CD4-positive, alpha-beta memory T cell (primary cell): ENCODE measurements around the gene POU2F3. TPM values are rescaled to one million over a fixed set of nuclear protein-coding genes. Genes with fewer than 3 reads are reported as not detected.
A peak's percentile ranks its signal among the peaks of the same experiment; 100 is the strongest.

ENCODE experiments used
- CTCF ChIA-PET: fragments of 350-600 bp; sonication (Branson Sonifier 250); formaldehyde crosslinking; loops from one replicate; lab custom pipeline; 2021; ENCODE audit warnings: inconsistent platforms; ENCODE audit not compliant: partially characterized antibody; lab: Charles Lee
- POLR2A ChIA-PET: fragments of 350-600 bp; sonication (Branson Sonifier 250); formaldehyde crosslinking; loops from one replicate; lab custom pipeline; 2021; ENCODE audit not compliant: partially characterized antibody; lab: Charles Lee
- DNase-seq, 5 donors: peaks; one replicate each; pipeline versions ENCODE4 v3.0.0 to v3.0.0-alpha.2; 2020 to 2022; ENCODE audit warnings: mixed read lengths in 1 of 5
- H3K27ac ChIP-seq: one replicate; pipeline ENCODE4 v1.7.0; 2013; ENCODE audit warnings: low read depth, low read length
- H3K27me3 ChIP-seq: 2 replicates; pipeline ENCODE4 v1.7.0; 2013; ENCODE audit warnings: mild to moderate bottlenecking, low read length, moderate library complexity; ENCODE audit not compliant: insufficient read depth
- H3K36me3 ChIP-seq: 2 replicates; pipeline ENCODE4 v1.7.0; 2013; ENCODE audit warnings: mild to moderate bottlenecking, low read length, moderate library complexity; ENCODE audit not compliant: insufficient read depth
- H3K4me1 ChIP-seq: 2 replicates; pipeline ENCODE4 v1.7.0; 2013; ENCODE audit warnings: mild to moderate bottlenecking, low read length, moderate library complexity; ENCODE audit not compliant: insufficient read depth
- H3K4me3 ChIP-seq, 2 donors: one replicate each; pipeline ENCODE4 v1.7.0; 2013; ENCODE audit warnings: low read length in 2 of 2, mild to moderate bottlenecking in 1 of 2
- H3K9me3 ChIP-seq, 2 donors: one replicate each; pipeline ENCODE4 v1.7.0; 2013; ENCODE audit warnings: low read length in 2 of 2, control low read depth in 1 of 2; ENCODE audit not compliant: control insufficient read depth in 1 of 2
- H3K27ac Mint-ChIP-seq, 7 donors: one replicate each; pipeline ENCODE4 v1.8.0; 2020 to 2021; ENCODE audit warnings: mixed read lengths in 7 of 7, mild to moderate bottlenecking in 6 of 7, inconsistent platforms in 3 of 7, moderate library complexity in 3 of 7
- H3K27me3 Mint-ChIP-seq, 2 donors: one replicate each; pipeline ENCODE4 v1.8.0; 2020 to 2021; ENCODE audit warnings: mixed read lengths in 2 of 2
- H3K36me3 Mint-ChIP-seq, 2 donors: one replicate each; pipeline ENCODE4 v1.8.0; 2020 to 2021; ENCODE audit warnings: mixed read lengths in 2 of 2, inconsistent platforms in 1 of 2, mild to moderate bottlenecking in 1 of 2
- H3K4me1 Mint-ChIP-seq, 4 donors: one replicate each; pipeline ENCODE4 v1.8.0; 2020 to 2021; ENCODE audit warnings: mixed read lengths in 4 of 4, mild to moderate bottlenecking in 1 of 4
- H3K4me3 Mint-ChIP-seq, 8 donors: one replicate each; pipeline ENCODE4 v1.8.0; 2020 to 2021; ENCODE audit warnings: mixed read lengths in 8 of 8, mild to moderate bottlenecking in 7 of 8, moderate library complexity in 6 of 8, inconsistent platforms in 3 of 8
- H3K9me3 Mint-ChIP-seq, 8 donors: one replicate each; pipeline ENCODE4 v1.8.0; 2020 to 2021; ENCODE audit warnings: mixed read lengths in 8 of 8, mild to moderate bottlenecking in 5 of 8, inconsistent platforms in 3 of 8, moderate library complexity in 1 of 8
- intact Hi-C: fragments of 100-400 bp; cut with micrococcal nuclease; formaldehyde crosslinking; loops from one replicate; pipeline ENCODE4 v1.15.1; 2023
- polyA plus RNA-seq, 2 donors: library from polyadenylated mRNA; unstranded; fragments of 300-500 nt; fragmentation: Illumina TruSeq; gene quantifications; one replicate each; pipeline ENCODE4 v1.2.3, GENCODE V29; 2021
- total RNA-seq, 2 experiments: library from RNA; stranded (reverse); gene quantifications; one replicate each; pipeline ENCODE4 v1.2.3, GENCODE V29; 2021

Gene POU2F3
- total and polyA plus RNA-seq, 4 experiments from 2014 or later, result not detected

- no peaks in the 10 kb centered on the region for H3K36me3 ChIP-seq
- Mint-ChIP-seq H3K4me3 (no peak overlapping the region), H3K27ac (peak overlapping the region in 1 of 7 donors; percentile 13), H3K4me1 (peaks cover 0 to 3% (median under 1%) of the 10 kb centered on the region in 4 donors), H3K9me3 (peaks cover 0 to 3% (median 0%) of the 10 kb centered on the region in 8 donors), H3K27me3 (peaks cover 2 to 20% of the 10 kb centered on the region in 2 donors), H3K36me3 (no peaks in the 10 kb centered on the region)
- ChIA-PET POLR2A (no interaction called here), CTCF (no interaction called here)
- H3K4me1 ChIP-seq, result no peaks in the 10 kb centered on the region
- no peaks in the 10 kb centered on the region for H3K9me3 ChIP-seq
- H3K4me3 ChIP-seq, result no peak overlapping the region
- H3K27me3 ChIP-seq, result no peaks in the 10 kb centered on the region
- H3K27ac ChIP-seq, result no peak overlapping the region
- DNase-seq, result no peak
- intact Hi-C loops, result no loop called here
Observed at GRCh38 chr11:120221115-120221752, 18.7 kb upstream of the POU2F3 start.

- Mint-ChIP-seq H3K27me3 (peaks cover 2 to 21% of the 10 kb centered on the region in 2 donors), H3K27ac (no peak overlapping the region), H3K9me3 (peaks cover 0 to 3% (median 0%) of the 10 kb centered on the region in 8 donors), H3K4me3 (no peak overlapping the region), H3K4me1 (peaks cover 0 to 2% (median 0%) of the 10 kb centered on the region in 4 donors), H3K36me3 (no peaks in the 10 kb centered on the region)
- intact Hi-C loops, result no loop called here
- Histone ChIP-seq H3K9me3 (no peaks in the 10 kb centered on the region), H3K4me3 (no peak overlapping the region), H3K4me1 (no peaks in the 10 kb centered on the region), H3K27ac (no peak overlapping the region), H3K36me3 (no peaks in the 10 kb centered on the region), H3K27me3 (no peaks in the 10 kb centered on the region)
- no peak for DNase-seq
- ChIA-PET POLR2A (no interaction called here), CTCF (no interaction called here)
Observed at GRCh38 chr11:120222916-120223315, 17.0 kb upstream of the POU2F3 start.

- no peak overlapping the region for H3K4me3 Mint-ChIP-seq
- ChIA-PET POLR2A (no interaction called here), CTCF (no interaction called here)
- no peak for DNase-seq
- H3K36me3 Mint-ChIP-seq, result no peaks in the 10 kb centered on the region
- no peaks in the 10 kb centered on the region for H3K36me3 ChIP-seq
- intact Hi-C loops, result no loop called here
- H3K27ac ChIP-seq, result no peak overlapping the region
- H3K4me3 ChIP-seq, result no peak overlapping the region
- H3K4me1 ChIP-seq, result no peaks in the 10 kb centered on the region
- peak overlapping the region in 1 of 7 donors; percentile 43 for H3K27ac Mint-ChIP-seq
- no peaks in the 10 kb centered on the region for H3K27me3 ChIP-seq
- H3K9me3 ChIP-seq, result no peaks in the 10 kb centered on the region
- H3K9me3 Mint-ChIP-seq, result peaks cover 0 to 3% (median 0%) of the 10 kb centered on the region in 8 donors
- peaks cover 0 to 2% (median 0%) of the 10 kb centered on the region in 4 donors for H3K4me1 Mint-ChIP-seq
- H3K27me3 Mint-ChIP-seq, result peaks cover under 1 to 21% of the 10 kb centered on the region in 2 donors
Observed at GRCh38 chr11:120223793-120224192, 16.1 kb upstream of the POU2F3 start.

GRCh38 chr11:120224361-120224760, 15.6 kb upstream of the POU2F3 start:
- Histone ChIP-seq H3K36me3 (no peaks in the 10 kb centered on the region), H3K27ac (no peak overlapping the region), H3K9me3 (no peaks in the 10 kb centered on the region), H3K27me3 (no peaks in the 10 kb centered on the region), H3K4me3 (no peak overlapping the region), H3K4me1 (no peaks in the 10 kb centered on the region)
- POLR2A ChIA-PET, result no interaction called here
- H3K27ac Mint-ChIP-seq, result no peak overlapping the region
- intact Hi-C loops, result no loop called here
- peaks cover 0 to 3% (median 0%) of the 10 kb centered on the region in 8 donors for H3K9me3 Mint-ChIP-seq
- H3K4me1 Mint-ChIP-seq, result peaks cover 0 to 2% (median 0%) of the 10 kb centered on the region in 4 donors
- H3K36me3 Mint-ChIP-seq, result no peaks in the 10 kb centered on the region
- CTCF ChIA-PET, result no interaction called here
- DNase-seq, result no peak
- H3K4me3 Mint-ChIP-seq, result no peak overlapping the region
- H3K27me3 Mint-ChIP-seq, result peaks cover 0 to 20% of the 10 kb centered on the region in 2 donors

GRCh38 chr11:120224972-120225909, 14.7 kb upstream of the POU2F3 start:
- Mint-ChIP-seq H3K4me1 (peaks cover 0 to 2% (median 0%) of the 10 kb centered on the region in 4 donors), H3K4me3 (no peak overlapping the region), H3K27ac (peak overlapping the region in 1 of 7 donors; percentile 12), H3K9me3 (peaks cover 0 to 3% (median 0%) of the 10 kb centered on the region in 8 donors), H3K27me3 (peaks cover 0 to 25% of the 10 kb centered on the region in 2 donors), H3K36me3 (no peaks in the 10 kb centered on the region)
- Histone ChIP-seq H3K27me3 (no peaks in the 10 kb centered on the region), H3K9me3 (no peaks in the 10 kb centered on the region), H3K4me3 (no peak overlapping the region), H3K4me1 (no peaks in the 10 kb centered on the region), H3K36me3 (no peaks in the 10 kb centered on the region), H3K27ac (no peak overlapping the region)
- ChIA-PET POLR2A (no interaction called here), CTCF (interaction anchor here (1.2 kb wide), 1 partner anchor 11 kb away, joined by 6 read pairs; no protein-coding TSS in a partner anchor)
- DNase-seq, result no peak
- intact Hi-C loops, result no loop called here

- Mint-ChIP-seq H3K27ac (no peak overlapping the region), H3K27me3 (peaks cover 0 to 26% of the 10 kb centered on the region in 2 donors), H3K4me1 (peaks cover 0 to 2% (median 0%) of the 10 kb centered on the region in 4 donors), H3K36me3 (no peaks in the 10 kb centered on the region), H3K4me3 (no peak overlapping the region), H3K9me3 (peaks cover 0 to 3% (median 0%) of the 10 kb centered on the region in 8 donors)
- no peaks in the 10 kb centered on the region for H3K36me3 ChIP-seq
- DNase-seq, result no peak
- H3K4me1 ChIP-seq, result no peaks in the 10 kb centered on the region
- intact Hi-C loops, result no loop called here
- no peaks in the 10 kb centered on the region for H3K27me3 ChIP-seq
- CTCF ChIA-PET, result interaction anchor here (0.9 to 1.2 kb wide), 2 partner anchors 10 to 55 kb away, joined by 5 to 6 read pairs; no protein-coding TSS in a partner anchor
- H3K4me3 ChIP-seq, result no peak overlapping the region
- H3K27ac ChIP-seq, result no peak overlapping the region
- no peaks in the 10 kb centered on the region for H3K9me3 ChIP-seq
- POLR2A ChIA-PET, result no interaction called here
Observed at GRCh38 chr11:120226242-120226641, 13.7 kb upstream of the POU2F3 start.

GRCh38 chr11:120226714-120227113, 13.2 kb upstream of the POU2F3 start:
- CTCF ChIA-PET, result interaction anchor here (0.9 to 1.2 kb wide), 2 partner anchors 9 to 56 kb away, joined by 5 to 6 read pairs; no protein-coding TSS in a partner anchor
- Mint-ChIP-seq H3K27me3 (peaks cover 2 to 26% of the 10 kb centered on the region in 2 donors), H3K36me3 (no peaks in the 10 kb centered on the region), H3K4me3 (no peak overlapping the region), H3K27ac (no peak overlapping the region), H3K4me1 (peaks cover 0 to 2% (median 0%) of the 10 kb centered on the region in 4 donors), H3K9me3 (peaks cover 0 to 3% (median 0%) of the 10 kb centered on the region in 8 donors)
- intact Hi-C loops, result no loop called here
- Histone ChIP-seq H3K4me1 (no peaks in the 10 kb centered on the region), H3K27ac (no peak overlapping the region), H3K36me3 (no peaks in the 10 kb centered on the region), H3K4me3 (no peak overlapping the region), H3K9me3 (no peaks in the 10 kb centered on the region), H3K27me3 (no peaks in the 10 kb centered on the region)
- POLR2A ChIA-PET, result no interaction called here
- DNase-seq, result no peak
